Measurements from ENCODE around the gene JMJD4. TPM values are rescaled to one million over a fixed set of nuclear protein-coding genes. Genes with fewer than 3 reads are reported as not detected.
"Not testable (repeated sequence)": the region's sequence is repeated elsewhere in the genome, so short reads cannot be mapped to it uniquely, and the experiment has no call there.

Gene JMJD4
- total RNA-seq, 2 experiments from 2014 or later = 16.8 to 17.3 TPM

GRCh38 chr1:227728059-227728891 lies 6.8 kb downstream of the JMJD4 start:
- Mint-ChIP-seq H3K27me3 (ENCODE audit: low read depth) (peaks cover 7% of the 10 kb centered on the region), H3K4me3 (peak overlapping the region; percentile 70), H3K4me1 (ENCODE audit: low read depth) (peaks cover 13% of the 10 kb centered on the region), H3K9me3 (ENCODE audit: insufficient read depth) (no peaks in the 10 kb centered on the region), H3K36me3 (ENCODE audit: low read depth) (peaks cover 16% of the 10 kb centered on the region), H3K27ac (peak overlapping the region; percentile 34)
- POLR2A ChIA-PET = interaction anchor here (0.9 kb wide), 1 partner anchor 164 kb away, joined by 3 read pairs; no protein-coding TSS in a partner anchor
- ATAC-seq (peak; percentile 63), DNase-seq (peak; percentile 70)
- CTCF ChIA-PET = interaction anchor here (1.6 kb wide), 1 partner anchor 20 kb away, joined by 4 read pairs; no protein-coding TSS in a partner anchor

GRCh38 chr1:227726924-227727599 lies 8.0 kb downstream of the JMJD4 start:
- ChIA-PET CTCF (no interaction called here), POLR2A (no interaction called here)
- Mint-ChIP-seq H3K4me1 (ENCODE audit: low read depth) (peaks cover 13% of the 10 kb centered on the region), H3K27ac (no peak overlapping the region), H3K9me3 (ENCODE audit: insufficient read depth) (peaks cover 6% of the 10 kb centered on the region), H3K4me3 (no peak overlapping the region), H3K27me3 (ENCODE audit: low read depth) (peaks cover 7% of the 10 kb centered on the region), H3K36me3 (ENCODE audit: low read depth) (peaks cover 8% of the 10 kb centered on the region)
- ATAC-seq (no peak), DNase-seq (no peak)

- peaks cover 7% of the 10 kb centered on the region for H3K27me3 Mint-ChIP-seq (ENCODE audit: low read depth)
- peaks cover 6% of the 10 kb centered on the region for H3K9me3 Mint-ChIP-seq (ENCODE audit: insufficient read depth)
- H3K36me3 Mint-ChIP-seq (ENCODE audit: low read depth) = peaks cover 8% of the 10 kb centered on the region
- no peak overlapping the region for H3K4me3 Mint-ChIP-seq
- ATAC-seq (no peak), DNase-seq (no peak)
- CTCF ChIA-PET = no interaction called here
- POLR2A ChIA-PET = no interaction called here
- H3K27ac Mint-ChIP-seq = no peak overlapping the region
- H3K4me1 Mint-ChIP-seq (ENCODE audit: low read depth) = peaks cover 13% of the 10 kb centered on the region
Observed at GRCh38 chr1:227726318-227726717, 8.8 kb downstream of the JMJD4 start.

- H3K27ac Mint-ChIP-seq = no peak overlapping the region
- DNase-seq (no peak), ATAC-seq (no peak)
- H3K9me3 Mint-ChIP-seq (ENCODE audit: insufficient read depth) = peaks cover 6% of the 10 kb centered on the region
- H3K4me3 Mint-ChIP-seq = no peak overlapping the region
- H3K4me1 Mint-ChIP-seq (ENCODE audit: low read depth) = peaks cover 13% of the 10 kb centered on the region
- ChIA-PET CTCF (no interaction called here), POLR2A (interaction anchor here (1.0 kb wide), 1 partner anchor 10 kb away, joined by 3 read pairs; the partner anchor contains the start of genes JMJD4 and SNAP47)
- peaks cover 7% of the 10 kb centered on the region for H3K27me3 Mint-ChIP-seq (ENCODE audit: low read depth)
- H3K36me3 Mint-ChIP-seq (ENCODE audit: low read depth) = peaks cover 8% of the 10 kb centered on the region
Observed at GRCh38 chr1:227725046-227725445, 10.1 kb downstream of the JMJD4 start.

- no peak overlapping the region for H3K4me3 Mint-ChIP-seq
- H3K4me1 Mint-ChIP-seq (ENCODE audit: low read depth) = peaks cover 3% of the 10 kb centered on the region
- H3K27me3 Mint-ChIP-seq (ENCODE audit: low read depth) = peaks cover 7% of the 10 kb centered on the region
- DNase-seq (no peak), ATAC-seq (no peak)
- H3K9me3 Mint-ChIP-seq (ENCODE audit: insufficient read depth) = peaks cover 16% of the 10 kb centered on the region
- CTCF ChIA-PET = no interaction called here
- H3K36me3 Mint-ChIP-seq (ENCODE audit: low read depth) = peaks cover 8% of the 10 kb centered on the region
- H3K27ac Mint-ChIP-seq = no peak overlapping the region
- POLR2A ChIA-PET = no interaction called here
Observed at GRCh38 chr1:227723474-227723873, 11.6 kb downstream of the JMJD4 start.

GRCh38 chr1:227718932-227719331 lies 16.2 kb downstream of the JMJD4 start:
- ChIA-PET POLR2A (no interaction called here), CTCF (no interaction called here)
- Mint-ChIP-seq H3K27ac (no peak overlapping the region), H3K27me3 (ENCODE audit: low read depth) (no peaks in the 10 kb centered on the region), H3K36me3 (ENCODE audit: low read depth) (peaks cover 2% of the 10 kb centered on the region), H3K9me3 (ENCODE audit: insufficient read depth) (peaks cover 31% of the 10 kb centered on the region), H3K4me3 (no peak overlapping the region), H3K4me1 (ENCODE audit: low read depth) (no peaks in the 10 kb centered on the region)
- DNase-seq (no peak), ATAC-seq (no peak)

GRCh38 chr1:227712648-227713047 lies 22.5 kb downstream of the JMJD4 start:
- H3K4me1 Mint-ChIP-seq (ENCODE audit: low read depth) = peaks cover 6% of the 10 kb centered on the region
- ChIA-PET POLR2A (no interaction called here), CTCF (no interaction called here)
- H3K4me3 Mint-ChIP-seq = no peak overlapping the region
- no peak for DNase-seq
- peaks cover 19% of the 10 kb centered on the region for H3K9me3 Mint-ChIP-seq (ENCODE audit: insufficient read depth)
- no peak overlapping the region for H3K27ac Mint-ChIP-seq
- peaks cover 4% of the 10 kb centered on the region for H3K36me3 Mint-ChIP-seq (ENCODE audit: low read depth)
- H3K27me3 Mint-ChIP-seq (ENCODE audit: low read depth) = no peaks in the 10 kb centered on the region
- ATAC-seq = no peak

- H3K4me1 Mint-ChIP-seq (ENCODE audit: low read depth); POLR2A ChIA-PET; CTCF ChIA-PET; H3K27me3 Mint-ChIP-seq (ENCODE audit: low read depth); H3K9me3 Mint-ChIP-seq (ENCODE audit: insufficient read depth); H3K36me3 Mint-ChIP-seq (ENCODE audit: low read depth); H3K4me3 Mint-ChIP-seq; DNase-seq; H3K27ac Mint-ChIP-seq; ATAC-seq: not testable (repeated sequence)
Observed at GRCh38 chr1:227710474-227710873, 24.6 kb downstream of the JMJD4 start.

GRCh38 chr1:227709451-227709850 lies 25.7 kb downstream of the JMJD4 start:
- peaks cover 9% of the 10 kb centered on the region for H3K4me1 Mint-ChIP-seq (ENCODE audit: low read depth)
- H3K9me3 Mint-ChIP-seq (ENCODE audit: insufficient read depth) = peaks cover 9% of the 10 kb centered on the region
- ATAC-seq = no peak
- H3K27me3 Mint-ChIP-seq (ENCODE audit: low read depth) = no peaks in the 10 kb centered on the region
- peaks cover 4% of the 10 kb centered on the region for H3K36me3 Mint-ChIP-seq (ENCODE audit: low read depth)
- DNase-seq = no peak
- POLR2A ChIA-PET = no interaction called here
- CTCF ChIA-PET = interaction anchor here (1.1 kb wide), 1 partner anchor 166 kb away, joined by 3 read pairs; no protein-coding TSS in a partner anchor
- H3K27ac Mint-ChIP-seq = no peak overlapping the region
- H3K4me3 Mint-ChIP-seq = no peak overlapping the region

GRCh38 chr1:227707846-227708245 lies 27.3 kb downstream of the JMJD4 start:
- Mint-ChIP-seq H3K27ac (peak overlapping the region; percentile 22), H3K9me3 (ENCODE audit: insufficient read depth) (peaks cover 12% of the 10 kb centered on the region), H3K36me3 (ENCODE audit: low read depth) (peaks cover 4% of the 10 kb centered on the region), H3K27me3 (ENCODE audit: low read depth) (no peaks in the 10 kb centered on the region), H3K4me3 (no peak overlapping the region), H3K4me1 (ENCODE audit: low read depth) (peaks cover 9% of the 10 kb centered on the region)
- ChIA-PET POLR2A (no interaction called here), CTCF (no interaction called here)
- DNase-seq = no peak
- no peak for ATAC-seq

- ATAC-seq; H3K27ac Mint-ChIP-seq; H3K36me3 Mint-ChIP-seq (ENCODE audit: low read depth); POLR2A ChIA-PET; CTCF ChIA-PET; H3K4me1 Mint-ChIP-seq (ENCODE audit: low read depth); H3K27me3 Mint-ChIP-seq (ENCODE audit: low read depth); DNase-seq; H3K4me3 Mint-ChIP-seq: not testable (repeated sequence)
- H3K9me3 Mint-ChIP-seq (ENCODE audit: insufficient read depth) = peaks cover 37% of the 10 kb centered on the region
Observed at GRCh38 chr1:227701631-227702030, 33.5 kb downstream of the JMJD4 start.

- Mint-ChIP-seq H3K27ac (no peak overlapping the region), H3K9me3 (ENCODE audit: insufficient read depth) (peaks cover 42% of the 10 kb centered on the region), H3K36me3 (ENCODE audit: low read depth) (no peaks in the 10 kb centered on the region), H3K27me3 (ENCODE audit: low read depth) (no peaks in the 10 kb centered on the region), H3K4me1 (ENCODE audit: low read depth) (no peaks in the 10 kb centered on the region), H3K4me3 (no peak overlapping the region)
- ChIA-PET POLR2A (no interaction called here), CTCF (no interaction called here)
- DNase-seq (no peak), ATAC-seq (no peak)
Observed at GRCh38 chr1:227697321-227697864, 37.7 kb downstream of the JMJD4 start.
